Fibroblast of mammary gland (primary cell): ENCODE data around the gene SARNP.

ENCODE experiments used
- DNase-seq: peaks from one replicate; pipeline ENCODE4 v3.0.0-alpha.2; 2010; ENCODE audit warnings: low read depth
- H3K4me3 ChIP-seq: 2 replicates; pipeline ENCODE4 v1.5.1; 2011; ENCODE audit warnings: low read depth, mild to moderate bottlenecking, low read length, moderate library complexity; ENCODE audit not compliant: control insufficient read depth
- TF ChIP-seq, protein P1 (sequence below): conservative IDR thresholded peaks from 2 replicates; pipeline ENCODE4 v1.5.1; 2011; ENCODE audit warnings: low read depth, low read length, inconsistent platforms; ENCODE audit not compliant: control insufficient read depth, insufficient read depth

SARNP gene

DNA sequence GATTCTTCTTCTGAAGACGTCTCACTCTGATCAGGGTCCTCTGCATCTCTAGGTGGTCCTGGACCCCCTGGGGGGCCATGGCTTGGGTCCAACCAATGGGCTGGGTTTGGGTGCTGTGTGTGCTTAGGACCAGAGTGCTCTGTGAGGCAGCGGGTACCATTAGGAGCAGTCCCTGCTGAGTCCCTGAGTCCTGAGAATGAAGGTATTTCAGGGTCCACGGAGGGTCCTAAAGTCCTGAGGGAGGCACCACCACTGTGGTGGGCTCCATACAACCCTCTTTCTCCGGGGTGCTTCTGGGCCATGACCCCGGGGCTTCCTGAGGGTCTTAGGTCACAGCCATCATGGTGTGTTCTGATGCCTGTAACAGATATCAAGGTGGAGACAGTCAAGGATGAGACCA, 10.8 kb upstream of the SARNP start:
- no peak for DNase-seq
- peak overlapping the region; percentile 90 for H3K4me3 ChIP-seq
- TF ChIP-seq, protein P1, sequence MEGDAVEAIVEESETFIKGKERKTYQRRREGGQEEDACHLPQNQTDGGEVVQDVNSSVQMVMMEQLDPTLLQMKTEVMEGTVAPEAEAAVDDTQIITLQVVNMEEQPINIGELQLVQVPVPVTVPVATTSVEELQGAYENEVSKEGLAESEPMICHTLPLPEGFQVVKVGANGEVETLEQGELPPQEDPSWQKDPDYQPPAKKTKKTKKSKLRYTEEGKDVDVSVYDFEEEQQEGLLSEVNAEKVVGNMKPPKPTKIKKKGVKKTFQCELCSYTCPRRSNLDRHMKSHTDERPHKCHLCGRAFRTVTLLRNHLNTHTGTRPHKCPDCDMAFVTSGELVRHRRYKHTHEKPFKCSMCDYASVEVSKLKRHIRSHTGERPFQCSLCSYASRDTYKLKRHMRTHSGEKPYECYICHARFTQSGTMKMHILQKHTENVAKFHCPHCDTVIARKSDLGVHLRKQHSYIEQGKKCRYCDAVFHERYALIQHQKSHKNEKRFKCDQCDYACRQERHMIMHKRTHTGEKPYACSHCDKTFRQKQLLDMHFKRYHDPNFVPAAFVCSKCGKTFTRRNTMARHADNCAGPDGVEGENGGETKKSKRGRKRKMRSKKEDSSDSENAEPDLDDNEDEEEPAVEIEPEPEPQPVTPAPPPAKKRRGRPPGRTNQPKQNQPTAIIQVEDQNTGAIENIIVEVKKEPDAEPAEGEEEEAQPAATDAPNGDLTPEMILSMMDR, result no peak

DNA sequence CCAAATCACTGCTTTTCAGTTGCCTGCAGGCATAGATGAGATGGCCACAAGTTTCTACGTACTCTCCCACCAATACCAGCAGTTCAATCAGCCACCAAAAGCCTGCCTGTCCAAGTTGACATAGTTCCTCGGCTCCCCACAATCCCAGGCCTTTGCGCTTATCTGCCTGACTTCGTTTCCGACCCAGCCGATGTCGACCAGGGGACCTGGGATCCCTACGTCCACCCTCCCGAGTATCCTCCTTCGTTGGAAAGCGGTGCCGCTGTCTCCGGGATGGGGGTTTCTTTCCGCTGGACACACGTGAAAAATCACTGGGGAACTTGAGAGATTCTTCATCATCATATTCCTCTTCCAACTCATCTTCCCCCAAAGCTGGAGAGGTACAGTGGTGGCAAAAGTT, 10.3 kb upstream of the SARNP start:
- no peak for DNase-seq
- TF ChIP-seq, protein P1, result no peak
- no peak overlapping the region for H3K4me3 ChIP-seq

DNA sequence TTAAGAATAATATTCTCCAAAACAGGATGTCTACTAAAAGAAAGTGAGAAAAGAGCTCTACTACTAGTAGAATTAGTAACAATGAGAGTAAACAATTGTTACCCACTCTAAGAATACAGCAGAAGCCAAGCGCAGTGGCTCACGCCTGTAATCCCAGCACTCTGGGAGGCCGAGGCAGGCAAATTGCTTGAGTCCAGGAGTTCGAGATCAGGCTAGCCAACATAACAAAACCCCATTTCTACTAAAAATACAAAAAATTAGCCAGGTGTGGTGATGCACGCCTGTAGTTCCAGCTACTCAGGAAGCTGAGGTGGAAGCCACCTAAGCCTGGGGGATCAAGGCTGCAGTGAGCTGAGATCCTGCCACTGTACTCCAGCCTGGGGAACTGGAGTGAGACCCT, 7.2 kb upstream of the SARNP start:
- H3K4me3 ChIP-seq, result no peak overlapping the region
- TF ChIP-seq, protein P1, result no peak
- no peak for DNase-seq

DNA sequence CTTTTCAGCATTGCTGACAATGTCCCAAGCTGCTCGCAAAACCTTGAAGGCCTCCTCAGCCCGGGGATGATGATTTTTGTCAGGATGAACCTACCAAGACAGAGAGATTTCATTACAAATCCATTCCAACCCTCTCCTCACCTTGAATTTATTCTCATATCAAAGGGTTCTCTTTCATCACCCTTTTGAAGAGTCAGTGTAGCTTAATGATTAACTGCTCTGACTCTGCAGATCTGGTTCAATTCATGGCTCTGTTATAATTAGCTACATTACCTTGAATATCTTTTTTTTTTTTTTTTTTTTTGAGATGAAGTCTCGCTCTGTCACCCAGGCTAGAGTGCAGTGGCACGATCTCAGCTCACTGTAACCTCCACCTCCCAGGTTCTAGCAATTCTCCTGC, 5.9 kb upstream of the SARNP start:
- no peak for DNase-seq
- TF ChIP-seq, protein P1, result no peak
- H3K4me3 ChIP-seq, result no peak overlapping the region

DNA sequence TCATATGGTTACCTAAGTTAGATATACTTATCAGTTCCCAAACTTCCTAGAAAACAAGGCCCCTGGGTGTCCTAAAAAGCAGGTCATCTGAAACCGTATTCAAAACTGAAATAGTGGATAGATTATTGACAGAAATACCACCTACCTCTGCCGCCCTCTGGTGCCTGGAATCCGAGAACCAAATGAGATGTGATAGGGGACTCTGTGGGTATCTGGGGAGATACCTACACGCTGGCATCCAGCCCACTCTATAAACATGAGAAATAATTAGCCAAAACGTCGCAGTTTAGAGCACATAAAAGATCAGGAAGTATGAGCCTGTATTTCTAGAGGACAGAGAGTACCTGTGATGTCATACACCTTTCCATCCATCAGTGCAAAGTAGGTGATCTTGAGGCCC, 4.7 kb upstream of the SARNP start:
- TF ChIP-seq, protein P1, result peak; percentile 42
- H3K4me3 ChIP-seq, result no peak overlapping the region
- DNase-seq, result no peak

DNA sequence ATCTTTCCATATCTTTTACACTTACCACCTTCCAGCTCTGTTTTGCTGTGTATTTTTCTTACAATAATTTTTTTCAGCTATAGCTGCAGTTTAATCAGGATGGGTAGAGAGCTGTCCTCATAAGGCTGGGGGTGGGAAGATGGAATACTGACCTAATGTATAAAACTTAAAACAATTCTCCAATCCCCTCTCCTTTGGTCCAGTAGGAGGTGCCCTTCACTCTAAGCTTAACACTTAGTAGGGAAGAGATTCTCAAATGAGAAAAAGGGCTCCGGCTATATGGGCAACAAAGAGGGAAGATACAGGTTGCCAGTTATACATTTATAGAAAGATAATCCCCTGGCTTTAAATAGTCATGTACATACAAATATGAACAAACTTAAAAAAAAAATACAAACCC, 3.2 kb upstream of the SARNP start:
- no peak overlapping the region for H3K4me3 ChIP-seq
- DNase-seq, result peak; percentile 51
- TF ChIP-seq, protein P1, result peak; percentile 43

DNA sequence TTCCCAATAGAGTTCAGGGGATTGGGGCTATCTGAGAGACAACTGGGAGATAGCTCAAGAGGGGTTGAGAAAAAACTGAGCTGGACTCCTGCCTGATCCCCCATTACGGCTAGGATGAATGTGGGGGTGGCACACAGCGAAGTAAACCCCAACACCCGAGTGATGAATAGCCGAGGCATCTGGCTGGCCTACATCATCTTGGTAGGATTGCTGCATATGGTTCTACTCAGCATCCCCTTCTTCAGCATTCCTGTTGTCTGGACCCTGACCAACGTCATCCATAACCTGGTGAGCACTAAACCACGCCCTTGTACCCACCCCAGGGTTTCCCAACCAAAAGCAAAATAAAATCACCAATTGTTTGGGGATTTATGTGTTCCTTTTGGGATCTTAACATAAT, 1.4 kb upstream of the SARNP start:
- TF ChIP-seq, protein P1, result no peak
- peak overlapping the region; percentile 88 for H3K4me3 ChIP-seq
- peak; percentile 83 for DNase-seq
